Trophoblast cell (in vitro differentiated cells and primary cell): ENCODE data around the gene VSIG10L2.

ENCODE experiments used
- DNase-seq, 2 donors: peaks; one replicate each; pipeline ENCODE4 v3.0.0-alpha.2; 2016
- H2AFZ ChIP-seq: 2 replicates; pipeline ENCODE4 v1.6.1; 2013; ENCODE audit warnings: low read length, moderate library complexity, mild to moderate bottlenecking; ENCODE audit not compliant: insufficient read depth, poor library complexity
- H2AK5ac ChIP-seq: 2 replicates; pipeline ENCODE4 v1.6.1; 2013; ENCODE audit warnings: mild to moderate bottlenecking, low read length
- H2BK120ac ChIP-seq: 2 replicates; pipeline ENCODE4 v1.6.1; 2013; ENCODE audit warnings: low read length, mild to moderate bottlenecking, moderate library complexity; ENCODE audit not compliant: insufficient read depth, poor library complexity
- H2BK12ac ChIP-seq: 2 replicates; pipeline ENCODE4 v1.6.1; 2013; ENCODE audit warnings: mild to moderate bottlenecking, low read length, moderate library complexity
- H2BK5ac ChIP-seq: 2 replicates; pipeline ENCODE4 v1.6.1; 2013; ENCODE audit warnings: low read length, low read depth, moderate library complexity, mild to moderate bottlenecking; ENCODE audit not compliant: poor library complexity
- H3K14ac ChIP-seq: 2 replicates; pipeline ENCODE4 v1.6.1; 2013; ENCODE audit warnings: mild to moderate bottlenecking, low read length
- H3K18ac ChIP-seq: 2 replicates; pipeline ENCODE4 v1.6.1; 2013; ENCODE audit warnings: mild to moderate bottlenecking, low read length
- H3K23ac ChIP-seq: 2 replicates; pipeline ENCODE4 v1.6.1; 2013; ENCODE audit warnings: low read length
- H3K27ac ChIP-seq: 2 replicates; pipeline ENCODE4 v1.5.1; 2013; ENCODE audit warnings: low read depth, mild to moderate bottlenecking, inconsistent platforms, low read length, moderate library complexity
- H3K27me3 ChIP-seq: 2 replicates; pipeline ENCODE4 v1.6.1; 2013; ENCODE audit warnings: inconsistent platforms, mild to moderate bottlenecking, low read length, moderate library complexity; ENCODE audit not compliant: insufficient read depth
- H3K36me3 ChIP-seq, 2 experiments: 1 replicate in 1 of 2; 2 replicates in 1 of 2; pipeline ENCODE4 v1.6.1; 2013; ENCODE audit warnings: low read length in 2 of 2, mild to moderate bottlenecking in 2 of 2, moderate library complexity in 1 of 2; ENCODE audit not compliant: insufficient read depth in 2 of 2, control insufficient read depth in 1 of 2
- H3K4ac ChIP-seq: 2 replicates; pipeline ENCODE4 v1.6.1; 2013; ENCODE audit warnings: low read depth, mild to moderate bottlenecking, low read length, moderate library complexity
- H3K4me1 ChIP-seq, 2 experiments: 1 replicate in 1 of 2; 2 replicates in 1 of 2; pipeline ENCODE4 v1.6.1; 2013; ENCODE audit warnings: low read length in 2 of 2, mild to moderate bottlenecking in 2 of 2, moderate library complexity in 1 of 2; ENCODE audit not compliant: insufficient read depth in 2 of 2, control insufficient read depth in 1 of 2
- H3K4me2 ChIP-seq: 2 replicates; pipeline ENCODE4 v1.6.1; 2013; ENCODE audit warnings: inconsistent platforms, mild to moderate bottlenecking, low read length, moderate library complexity
- H3K4me3 ChIP-seq: 2 replicates; pipeline ENCODE4 v1.5.1; 2013; ENCODE audit warnings: mild to moderate bottlenecking, low read depth, low read length, inconsistent platforms
- H3K79me1 ChIP-seq: one replicate; pipeline ENCODE4 v1.6.1; 2013; ENCODE audit warnings: low read length
- H3K79me2 ChIP-seq: 2 replicates; pipeline ENCODE4 v1.6.1; 2013; ENCODE audit warnings: low read length, mild to moderate bottlenecking; ENCODE audit not compliant: control insufficient read depth, insufficient read depth, poor library complexity
- H3K9ac ChIP-seq: 2 replicates; pipeline ENCODE4 v1.6.1; 2013; ENCODE audit warnings: mild to moderate bottlenecking, low read length
- H3K9me3 ChIP-seq: 2 replicates; pipeline ENCODE4 v1.6.1; 2013; ENCODE audit warnings: low read depth, mild to moderate bottlenecking, control low read depth, inconsistent platforms, low read length; ENCODE audit not compliant: insufficient read depth
- H4K12ac ChIP-seq: 2 replicates; pipeline ENCODE4 v1.6.1; 2013; ENCODE audit warnings: low read depth, mild to moderate bottlenecking, low read length, moderate library complexity
- H4K8ac ChIP-seq: 2 replicates; pipeline ENCODE4 v1.6.1; 2013; ENCODE audit warnings: low read depth, mild to moderate bottlenecking, low read length, moderate library complexity
- H4K91ac ChIP-seq: one replicate; pipeline ENCODE4 v1.6.1; 2013; ENCODE audit warnings: low read depth, mild to moderate bottlenecking, low read length, moderate library complexity
- WGBS: extraction: QIAGEN DNeasy Blood & Tissue Kit; methylation state at CpG from one replicate; pipeline ENCODE4 v1.1.7; 2013; ENCODE audit warnings: missing lambda C conversion rate; ENCODE audit not compliant: insufficient read length, insufficient coverage; ENCODE audit errors: extremely low coverage; 5-methylcytosine and 5-hydroxymethylcytosine counted together

VSIG10L2 gene

GRCh38 chr11:125978778-125979407, 33.0 kb downstream of the VSIG10L2 start:
- Histone ChIP-seq H2BK5ac (no peak overlapping the region), H3K4me2 (no peak overlapping the region), H3K14ac (no peak overlapping the region), H3K4ac (no peak overlapping the region), H3K27me3 (no peaks in the 10 kb centered on the region), H2AFZ (no peak overlapping the region), H3K18ac (no peak overlapping the region), H4K91ac (no peak overlapping the region), H3K23ac (no peak overlapping the region), H3K36me3 (peaks cover 13 to 26% of the 10 kb centered on the region in 2 experiments), H3K4me1 (no peaks in the 10 kb centered on the region), H4K8ac (no peak overlapping the region), H3K79me1 (no peaks in the 10 kb centered on the region), H2AK5ac (no peak overlapping the region), H3K4me3 (no peak overlapping the region), H2BK120ac (no peak overlapping the region), H3K9ac (no peak overlapping the region), H4K12ac (no peak overlapping the region), H3K79me2 (no peaks in the 10 kb centered on the region), H2BK12ac (no peak overlapping the region), H3K9me3 (peaks cover 1% of the 10 kb centered on the region), H3K27ac (no peak overlapping the region)
- no CpG with 5 or more reads among the region's 3 CpGs for WGBS
- no peak for DNase-seq

- no peaks in the 10 kb centered on the region for H3K27me3 ChIP-seq
- no peak overlapping the region for H3K4me2 ChIP-seq
- H3K14ac ChIP-seq: no peak overlapping the region
- no peak overlapping the region for H2AK5ac ChIP-seq
- no peak overlapping the region for H3K23ac ChIP-seq
- H4K91ac ChIP-seq: no peak overlapping the region
- no peak overlapping the region for H3K9ac ChIP-seq
- H3K18ac ChIP-seq: no peak overlapping the region
- DNase-seq: no peak
- H3K36me3 ChIP-seq: peaks cover 11 to 24% of the 10 kb centered on the region in 2 experiments
- no peaks in the 10 kb centered on the region for H3K79me2 ChIP-seq
- no CpG with 5 or more reads among the region's 3 CpGs for WGBS
- H3K79me1 ChIP-seq: no peaks in the 10 kb centered on the region
- H4K12ac ChIP-seq: no peak overlapping the region
- no peak overlapping the region for H2BK120ac ChIP-seq
- H3K4me3 ChIP-seq: no peak overlapping the region
- no peak overlapping the region for H2AFZ ChIP-seq
- H4K8ac ChIP-seq: no peak overlapping the region
- H3K9me3 ChIP-seq: peaks cover 1% of the 10 kb centered on the region
- no peaks in the 10 kb centered on the region for H3K4me1 ChIP-seq
- no peak overlapping the region for H2BK5ac ChIP-seq
- no peak overlapping the region for H3K27ac ChIP-seq
- H3K4ac ChIP-seq: no peak overlapping the region
- H2BK12ac ChIP-seq: no peak overlapping the region
Observed at GRCh38 chr11:125979511-125979910, 33.7 kb downstream of the VSIG10L2 start.

GRCh38 chr11:125980436-125980835, 34.6 kb downstream of the VSIG10L2 start:
- no peak overlapping the region for H2AK5ac ChIP-seq
- no CpG with 5 or more reads among the region's 8 CpGs for WGBS
- H3K23ac ChIP-seq: no peak overlapping the region

GRCh38 chr11:125982348-125982730, 36.5 kb downstream of the VSIG10L2 start:
- H3K9me3 ChIP-seq: peaks cover 1% of the 10 kb centered on the region
- no peak overlapping the region for H2BK5ac ChIP-seq
- H4K12ac ChIP-seq: no peak overlapping the region
- no peak for DNase-seq
- no CpG with 5 or more reads among the region's 3 CpGs for WGBS
- H3K4ac ChIP-seq: no peak overlapping the region
- no peaks in the 10 kb centered on the region for H3K79me2 ChIP-seq
- H4K91ac ChIP-seq: no peak overlapping the region
- H2AK5ac ChIP-seq: no peak overlapping the region
- no peak overlapping the region for H3K4me3 ChIP-seq
- H3K23ac ChIP-seq: no peak overlapping the region
- no peaks in the 10 kb centered on the region for H3K27me3 ChIP-seq
- H3K4me1 ChIP-seq: no peaks in the 10 kb centered on the region
- H2BK120ac ChIP-seq: no peak overlapping the region
- peaks cover 13 to 23% of the 10 kb centered on the region in 2 experiments for H3K36me3 ChIP-seq
- H3K4me2 ChIP-seq: no peak overlapping the region
- H2BK12ac ChIP-seq: no peak overlapping the region
- H2AFZ ChIP-seq: no peak overlapping the region
- no peak overlapping the region for H3K14ac ChIP-seq
- no peak overlapping the region for H4K8ac ChIP-seq
- no peak overlapping the region for H3K9ac ChIP-seq
- H3K79me1 ChIP-seq: no peaks in the 10 kb centered on the region
- H3K27ac ChIP-seq: no peak overlapping the region
- no peak overlapping the region for H3K18ac ChIP-seq

More at GRCh38 chr11:125980436-125980835, 34.6 kb downstream of the VSIG10L2 start:
- H3K9ac ChIP-seq: no peak overlapping the region
- no peak overlapping the region for H3K18ac ChIP-seq
- no peak for DNase-seq
- H3K9me3 ChIP-seq: peaks cover 1% of the 10 kb centered on the region
- H3K27me3 ChIP-seq: no peaks in the 10 kb centered on the region
- H2BK5ac ChIP-seq: no peak overlapping the region
- no peak overlapping the region for H3K4me3 ChIP-seq
- no peak overlapping the region for H3K14ac ChIP-seq
- no peak overlapping the region for H4K91ac ChIP-seq
- peaks cover 11 to 21% of the 10 kb centered on the region in 2 experiments for H3K36me3 ChIP-seq
- H3K4me2 ChIP-seq: no peak overlapping the region
- H2BK12ac ChIP-seq: no peak overlapping the region
- no peak overlapping the region for H4K12ac ChIP-seq
- H2AFZ ChIP-seq: no peak overlapping the region
- H3K4me1 ChIP-seq: no peaks in the 10 kb centered on the region
- H3K27ac ChIP-seq: no peak overlapping the region
- H3K4ac ChIP-seq: no peak overlapping the region
- no peak overlapping the region for H4K8ac ChIP-seq
- H2BK120ac ChIP-seq: no peak overlapping the region
- no peaks in the 10 kb centered on the region for H3K79me1 ChIP-seq
- H3K79me2 ChIP-seq: no peaks in the 10 kb centered on the region
